IPS DF 4.7 (cell line): ENCODE results near the gene CYP26B1.

Experiments used
- DNase-seq: peaks from one replicate; pipeline ENCODE4 v3.0.0-alpha.2; 2013; ENCODE audit warnings: low spot score; ENCODE audit errors: extremely low read depth

Gene CYP26B1

DNA sequence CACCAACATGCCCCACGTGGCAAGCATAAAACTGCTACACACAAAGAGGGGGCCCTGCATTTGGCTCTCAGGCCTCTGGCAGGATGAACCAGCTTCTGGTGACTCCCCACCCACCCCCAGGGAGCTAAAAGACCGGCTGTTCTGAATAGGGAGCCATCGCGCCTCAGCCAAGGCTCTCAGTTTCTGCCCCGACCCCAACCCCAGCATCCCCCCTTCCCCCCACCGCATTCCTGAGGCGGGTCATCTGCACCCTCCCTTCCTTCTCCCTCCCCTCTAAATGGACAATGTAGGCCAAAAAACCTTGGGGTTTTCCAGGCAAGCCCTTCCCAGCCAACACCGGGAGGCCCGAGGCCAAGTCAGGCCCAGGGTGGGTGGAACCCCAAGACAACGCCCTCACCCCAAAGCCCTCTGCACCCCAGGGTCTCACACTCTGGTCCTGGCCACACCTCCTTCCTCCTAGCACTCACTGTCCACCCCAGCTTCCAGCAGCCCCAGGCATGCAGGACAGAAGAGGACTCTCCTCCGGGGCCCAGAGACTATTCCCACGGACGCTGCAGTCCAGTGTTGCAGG lies 5.7 kb downstream of the CYP26B1 start:
- no peak for DNase-seq

DNA sequence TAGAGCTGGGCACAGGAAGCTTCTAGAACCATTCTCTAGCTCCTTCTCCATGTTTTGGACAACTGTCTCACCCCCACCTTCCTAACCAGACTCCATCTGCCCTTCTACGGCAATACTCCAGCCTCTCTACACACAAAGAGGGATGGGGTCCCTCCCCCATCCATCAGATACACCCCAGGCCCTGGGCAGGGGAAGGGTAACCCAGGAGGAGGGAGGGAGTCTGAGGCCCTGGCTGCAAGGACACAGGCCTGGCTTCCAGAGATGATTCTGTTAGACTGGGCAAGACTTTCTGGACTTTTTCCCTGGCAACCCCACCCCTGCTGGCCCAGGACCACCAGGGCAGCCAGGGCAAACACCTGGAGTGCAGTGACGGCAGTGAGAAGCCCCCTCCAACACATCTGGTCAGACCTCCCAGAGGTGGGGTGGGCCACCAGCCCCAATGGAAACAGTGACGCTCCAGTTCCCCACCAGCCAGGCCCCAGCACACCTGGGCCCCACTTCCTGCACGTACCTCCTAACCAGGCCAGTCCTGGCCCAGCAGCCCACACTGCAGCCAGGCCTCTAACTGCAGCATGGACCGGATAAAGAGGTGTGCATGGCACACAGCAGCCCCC lies 6.5 kb downstream of the CYP26B1 start:
- no peak for DNase-seq

DNA sequence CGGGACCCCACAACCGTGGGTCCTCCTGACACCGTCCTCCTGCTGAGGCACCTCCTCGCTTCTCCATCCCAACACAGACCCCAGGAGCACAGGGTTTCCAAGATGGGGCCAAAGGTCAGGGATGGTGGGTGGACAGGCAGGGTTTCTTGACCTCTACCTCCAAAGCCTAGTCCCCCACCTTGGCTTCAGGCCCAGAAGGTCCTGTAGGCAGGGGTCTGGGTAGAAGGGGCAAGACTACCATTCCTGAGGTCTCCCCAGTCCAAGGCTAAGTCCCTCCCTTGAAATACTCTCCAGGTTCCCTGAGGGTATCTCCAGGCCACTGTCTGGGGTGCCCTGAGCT lies 7.1 kb downstream of the CYP26B1 start:
- DNase-seq, result no peak

DNA sequence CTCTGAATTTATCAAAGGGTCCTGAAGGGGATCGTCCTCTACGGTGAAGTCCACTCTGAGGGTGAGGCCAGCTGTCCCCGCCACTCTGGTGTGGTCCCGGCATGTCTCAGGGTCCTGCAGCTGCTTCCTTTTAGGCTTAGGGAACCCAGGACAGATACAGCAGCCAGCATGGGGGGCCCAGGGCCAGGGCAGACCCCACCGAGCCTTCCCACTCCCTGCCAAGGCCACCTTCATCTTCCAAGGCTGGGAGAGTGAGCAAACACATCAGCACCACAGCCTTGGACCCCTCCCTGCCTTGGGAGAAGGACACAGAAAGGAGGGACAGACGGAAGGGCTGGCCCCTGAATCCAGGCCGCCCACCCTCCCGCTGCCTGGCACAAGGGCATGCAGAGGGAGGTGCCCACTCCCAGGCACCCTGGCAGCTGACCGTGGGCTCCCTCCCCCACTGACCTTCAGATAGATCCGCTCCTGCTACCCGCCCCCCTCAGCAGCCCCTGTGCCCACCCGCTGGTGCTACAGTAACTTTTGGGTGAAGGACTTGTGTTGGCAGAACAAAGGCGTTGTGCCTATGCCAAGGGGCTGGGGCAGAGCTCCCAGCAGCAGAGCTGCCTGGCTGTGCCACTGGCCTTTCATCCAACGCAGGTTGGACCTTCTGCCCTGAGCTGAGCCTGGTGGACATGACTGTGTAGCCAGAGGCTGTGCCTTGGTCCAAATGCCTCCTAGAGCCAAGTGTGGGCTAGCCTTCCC lies 7.6 kb downstream of the CYP26B1 start:
- DNase-seq, result no peak

DNA sequence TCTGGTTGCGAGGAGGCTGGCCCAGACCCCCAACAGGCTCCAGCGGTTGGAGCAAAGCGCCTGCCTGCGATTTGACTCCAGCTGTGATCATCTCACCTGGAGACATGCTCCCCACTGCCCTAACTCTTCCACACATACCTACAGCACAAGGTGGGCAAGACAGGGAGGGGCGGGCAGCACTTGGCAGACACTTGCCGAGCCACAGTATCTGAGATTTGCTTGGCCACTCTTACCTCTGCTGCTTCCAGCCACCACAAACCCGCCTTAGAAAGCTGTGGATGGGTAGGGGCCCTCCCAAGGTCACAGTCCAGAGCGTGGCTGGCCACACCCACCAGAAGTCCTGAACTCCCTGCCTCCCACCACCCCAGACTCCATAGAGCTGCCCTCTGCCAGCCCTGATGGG lies 8.2 kb downstream of the CYP26B1 start:
- no peak for DNase-seq

DNA sequence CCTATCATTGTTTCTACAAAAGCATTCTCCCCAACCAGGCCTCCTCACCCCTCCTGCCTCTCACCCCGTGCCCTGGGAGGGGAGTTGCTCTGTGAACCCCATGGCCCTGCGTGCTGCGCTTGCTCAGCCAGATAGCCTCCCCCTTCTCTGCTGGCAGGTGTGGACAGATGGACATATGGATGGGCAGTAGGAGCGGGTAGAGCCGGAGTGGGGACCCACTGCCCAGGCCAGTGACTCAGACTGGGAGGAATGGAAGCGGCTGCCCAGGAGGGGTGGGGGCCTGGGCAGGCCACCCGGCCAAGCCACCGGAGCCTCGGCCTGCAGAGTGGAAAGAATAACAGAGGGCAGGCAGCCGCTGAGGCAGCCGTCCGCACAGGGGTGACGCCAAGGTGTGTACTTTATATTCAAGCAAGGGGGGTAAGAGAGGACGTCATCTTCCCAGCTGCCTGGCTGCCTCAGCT lies 8.7 kb downstream of the CYP26B1 start:
- DNase-seq, result no peak

DNA sequence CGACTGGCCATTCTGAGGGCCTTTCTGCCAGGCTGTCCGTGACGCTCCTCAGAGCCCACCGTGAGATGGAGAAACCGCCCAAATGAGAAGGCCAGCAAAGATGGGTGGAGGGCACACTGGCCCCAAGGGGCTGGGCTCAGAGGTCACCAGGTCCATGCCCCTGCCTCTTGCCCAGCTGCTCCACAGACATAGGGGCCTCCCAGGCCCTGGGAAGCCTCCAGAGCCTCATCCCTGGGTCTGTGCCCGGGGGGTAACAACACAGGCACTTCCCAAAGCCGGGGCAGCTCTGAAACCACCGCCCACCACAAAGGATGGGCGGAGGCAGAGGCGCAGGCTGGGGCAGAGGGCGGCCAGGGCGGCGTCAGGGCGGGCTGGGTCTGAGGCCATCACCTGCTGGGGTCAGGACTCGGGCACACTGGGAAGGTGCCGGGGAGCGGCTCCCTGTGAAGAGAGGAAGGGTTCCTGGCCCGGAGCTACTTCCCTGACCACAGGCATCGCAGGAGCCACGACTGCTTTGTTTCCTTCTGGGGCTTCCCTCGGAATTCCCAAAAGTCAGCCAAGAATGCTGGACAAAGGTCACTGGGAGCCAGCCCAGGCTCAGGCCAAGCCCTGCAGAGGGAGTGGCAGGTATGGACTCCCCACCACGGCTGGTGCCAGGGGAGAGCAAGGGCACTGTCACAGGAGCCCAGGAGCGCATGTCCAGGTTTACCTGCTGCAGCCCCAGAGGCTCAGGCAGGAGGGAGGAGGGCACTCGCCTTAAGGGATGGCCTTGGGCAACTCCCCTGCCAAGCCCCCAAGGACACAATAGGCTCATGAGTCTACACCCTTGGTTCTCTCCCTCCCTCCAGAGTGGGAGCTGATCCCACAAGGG lies 9.4 kb downstream of the CYP26B1 start:
- no peak for DNase-seq

DNA sequence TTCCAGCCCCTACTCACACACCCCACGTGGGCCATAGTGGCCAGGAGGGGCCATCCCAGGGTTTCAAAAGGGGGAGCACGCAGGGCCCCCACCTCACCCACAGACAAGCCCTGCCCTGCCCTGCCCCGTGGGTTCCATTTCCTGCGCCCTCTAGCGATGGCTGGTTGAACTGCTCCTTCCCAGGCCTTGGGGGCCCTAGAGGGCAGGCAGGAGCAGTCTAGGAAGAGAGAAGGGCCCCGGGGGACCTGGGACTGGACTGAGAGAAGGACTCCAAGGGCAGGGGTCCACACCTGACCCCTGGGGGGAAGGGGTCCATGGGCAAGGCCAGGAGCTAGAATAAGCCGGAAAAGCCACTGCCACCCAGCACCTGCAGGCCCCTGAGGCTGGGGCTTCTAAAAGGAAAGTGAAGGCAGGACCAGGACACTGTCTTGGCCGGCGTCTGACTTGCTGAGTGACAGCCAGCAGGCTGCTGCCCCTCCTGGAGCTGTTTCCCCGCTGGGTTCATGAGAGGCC lies 10.1 kb downstream of the CYP26B1 start:
- no peak for DNase-seq

DNA sequence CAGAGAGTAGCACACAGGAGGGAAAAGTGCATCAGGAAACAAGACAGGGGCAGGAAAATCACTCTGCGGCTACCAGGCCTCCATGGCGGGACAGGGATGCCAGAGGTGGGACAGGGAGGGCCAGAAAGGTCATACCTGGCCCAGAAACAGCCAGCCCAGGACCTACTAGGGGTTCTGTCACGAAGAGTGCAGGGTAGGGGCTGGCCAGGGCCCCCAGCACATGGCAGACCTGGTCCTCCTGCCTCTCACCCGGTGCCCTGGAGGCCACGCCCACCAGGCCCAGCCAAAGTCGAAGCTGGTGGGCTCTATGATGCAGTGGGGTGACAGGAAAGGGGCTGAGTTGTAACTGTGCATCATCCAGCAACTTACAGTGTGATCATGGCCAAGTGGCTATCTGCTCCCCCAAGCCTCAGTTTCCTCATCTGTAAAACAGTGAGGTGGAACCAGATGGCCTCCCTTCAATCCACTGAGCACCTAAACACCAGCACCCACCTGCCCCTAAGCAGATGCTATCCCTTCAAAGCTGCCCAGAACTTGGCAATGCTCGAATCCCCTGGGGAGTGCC lies 10.6 kb downstream of the CYP26B1 start:
- DNase-seq, result no peak

DNA sequence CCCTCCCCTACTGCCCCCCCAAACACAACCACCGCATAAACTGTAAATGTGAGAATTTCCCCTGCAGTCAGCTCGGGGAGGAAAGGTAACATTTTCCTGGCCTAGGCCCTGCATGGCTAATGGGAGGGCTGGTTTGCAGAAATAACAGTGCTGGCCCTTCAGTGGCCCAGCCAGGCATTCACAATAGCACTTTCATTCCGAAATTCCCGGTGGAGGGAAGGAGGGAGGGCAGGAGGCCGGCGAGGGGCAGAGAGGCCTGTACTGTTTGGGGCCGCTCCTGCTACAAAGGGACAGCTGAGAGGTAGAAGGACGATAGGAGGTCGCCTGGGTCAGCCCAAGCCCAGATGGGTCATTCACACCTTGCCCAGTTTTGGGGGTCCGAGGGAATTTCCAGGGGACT lies 11.3 kb downstream of the CYP26B1 start:
- DNase-seq, result no peak

DNA sequence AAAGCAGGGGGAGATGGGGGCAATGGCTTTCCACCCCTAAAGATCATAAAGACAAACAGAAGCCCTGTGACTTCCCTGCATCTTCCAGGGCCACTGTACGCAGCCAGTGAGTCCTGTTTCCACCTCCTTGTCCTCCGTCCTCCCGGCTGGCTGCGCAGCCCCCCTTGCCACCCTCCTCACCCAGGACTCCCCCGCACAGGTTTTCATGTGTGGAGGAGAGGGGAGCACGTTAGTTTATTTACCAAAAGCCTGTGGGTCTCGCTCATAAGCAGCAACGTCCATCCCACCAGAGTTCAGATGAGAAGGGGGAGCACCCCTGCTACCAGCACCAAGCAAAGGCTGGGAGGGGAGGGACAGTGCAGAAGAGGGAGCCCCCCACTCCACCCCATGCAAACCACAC lies 11.7 kb downstream of the CYP26B1 start:
- DNase-seq, result no peak

DNA sequence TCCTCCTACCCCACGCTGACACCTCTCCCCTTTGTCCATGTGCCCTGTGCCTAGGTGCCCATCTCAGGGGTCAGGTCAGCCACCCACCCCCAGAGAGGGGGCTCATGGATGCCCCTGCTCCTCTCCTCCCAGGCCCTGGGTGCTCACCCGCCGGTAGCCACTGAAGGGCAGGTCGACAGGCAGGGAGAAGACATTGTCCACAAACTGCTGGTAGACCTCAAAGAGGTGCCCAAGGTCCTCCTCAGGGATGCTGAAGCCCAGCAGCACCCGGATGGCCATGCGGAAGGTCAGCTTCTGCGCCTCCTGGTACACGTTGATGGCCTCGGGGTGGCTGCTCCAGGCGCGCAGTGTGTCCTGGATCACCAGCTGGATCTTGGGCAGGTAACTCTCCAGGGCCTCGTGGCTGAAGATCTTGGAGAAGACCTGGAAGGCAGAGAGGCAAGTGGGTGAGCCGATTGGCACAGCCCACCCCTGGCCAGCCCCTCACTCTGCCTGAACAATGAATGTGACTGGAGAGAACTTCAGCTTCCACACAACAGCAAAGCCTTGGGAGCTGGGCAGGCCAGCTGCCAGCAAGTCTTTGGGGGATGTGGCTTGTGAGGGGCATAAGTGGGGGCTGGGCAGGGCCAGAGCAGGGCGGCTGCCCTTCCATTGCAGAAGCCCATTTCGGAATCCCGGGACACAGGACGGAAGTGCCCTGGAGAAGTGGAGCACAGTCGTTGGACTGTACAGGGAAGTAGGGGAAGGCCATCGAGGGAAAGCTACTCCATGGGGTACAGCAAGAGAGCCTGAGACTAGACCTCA lies 12.5 kb downstream of the CYP26B1 start:
- no peak for DNase-seq

DNA sequence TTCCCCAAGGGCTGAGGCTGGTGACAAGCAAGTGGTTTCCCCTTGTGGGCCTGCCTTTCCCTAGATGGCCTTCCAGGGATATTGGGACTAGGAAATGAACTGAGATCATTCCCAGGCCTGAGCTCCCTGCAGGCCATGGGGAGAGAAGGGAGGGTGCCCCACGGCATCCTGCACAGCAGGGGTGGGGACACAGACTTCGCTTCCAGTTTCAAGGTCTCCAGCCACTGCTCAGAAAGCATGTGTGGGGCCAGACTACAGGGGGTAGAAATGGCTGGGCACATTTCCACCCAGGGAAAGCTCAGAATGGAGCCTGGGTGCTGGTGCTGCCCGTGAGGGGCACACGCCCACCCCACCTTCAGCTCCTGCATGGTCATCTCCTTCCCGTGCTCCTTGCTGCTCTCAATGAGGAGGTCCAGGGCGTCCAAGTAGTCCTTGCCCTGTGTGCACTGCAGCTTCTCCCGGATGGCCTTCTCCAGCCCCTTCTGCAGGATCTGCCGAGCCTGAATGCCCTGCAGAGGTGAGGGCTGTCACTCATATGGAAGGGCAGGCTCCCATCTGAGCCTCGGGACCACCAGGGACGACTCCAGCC lies 13.2 kb downstream of the CYP26B1 start:
- no peak for DNase-seq

DNA sequence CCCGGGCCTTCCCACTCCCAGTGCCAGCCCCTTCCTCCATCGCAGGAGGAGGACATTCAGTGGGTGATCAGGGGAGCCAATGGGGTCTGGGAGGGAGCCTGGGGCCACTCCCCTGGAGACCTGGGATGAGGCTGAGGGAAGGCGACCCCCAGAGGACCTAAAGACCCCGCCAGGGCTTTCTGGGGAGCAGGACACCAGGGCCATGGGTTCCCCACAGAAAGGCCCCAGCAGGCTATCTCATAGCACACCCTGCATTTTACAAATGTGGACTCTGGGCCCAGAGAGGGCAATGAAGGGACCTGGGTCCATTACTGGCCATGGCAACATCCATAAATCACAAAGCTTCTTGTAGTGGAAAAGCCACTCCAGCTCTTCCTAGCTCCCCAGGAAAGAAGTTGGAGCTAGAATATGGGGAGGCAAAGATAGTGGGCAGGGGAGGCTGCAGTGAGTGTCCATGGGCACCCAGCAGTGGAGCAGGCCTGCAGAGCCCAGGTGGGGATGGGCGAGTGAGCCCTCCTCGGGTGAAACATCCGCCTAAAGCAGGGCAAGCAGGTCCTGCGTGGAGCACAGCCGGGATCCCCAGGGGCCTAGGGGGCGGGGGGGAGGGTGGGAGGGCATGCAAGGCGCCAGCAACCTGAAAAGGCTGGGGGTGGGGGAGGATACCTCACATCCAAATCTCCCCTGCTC lies 13.8 kb downstream of the CYP26B1 start:
- DNase-seq, result no peak

DNA sequence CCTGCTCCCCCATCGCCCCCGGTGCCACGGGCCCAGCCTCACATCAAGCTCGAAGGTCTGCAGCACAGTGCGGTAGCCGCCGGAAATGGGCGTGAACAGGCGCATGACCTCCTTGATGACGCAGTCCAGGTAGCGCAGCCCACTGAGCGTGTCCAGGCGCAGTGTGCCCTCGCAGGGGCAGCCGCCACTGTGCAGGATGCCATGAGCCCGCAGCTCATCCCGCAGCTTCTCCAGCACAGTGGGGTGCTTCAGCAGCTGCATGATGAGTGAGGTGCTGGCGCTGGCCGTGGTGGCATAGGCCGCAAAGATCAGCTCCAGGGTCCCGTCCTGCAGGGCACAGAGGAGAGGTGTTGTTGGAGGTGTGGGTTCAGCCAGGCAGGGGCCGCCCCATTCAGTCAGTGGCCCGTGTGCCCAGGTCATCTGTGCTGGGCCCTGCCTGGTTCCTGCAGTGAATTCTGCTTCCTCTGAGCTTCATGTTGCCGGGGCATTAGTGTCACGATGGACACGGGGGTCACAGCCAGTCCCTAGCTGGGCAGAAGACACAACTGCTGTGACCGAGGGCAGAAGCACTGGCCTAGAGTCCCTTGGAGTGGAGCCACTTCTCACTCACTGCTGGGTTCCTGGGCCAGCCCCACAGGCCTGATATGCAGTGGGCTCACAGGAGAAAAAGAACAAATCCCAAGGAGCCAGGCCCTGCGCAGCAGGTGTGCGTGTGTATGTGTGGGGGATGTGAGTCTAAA lies 14.5 kb downstream of the CYP26B1 start:
- no peak for DNase-seq

DNA sequence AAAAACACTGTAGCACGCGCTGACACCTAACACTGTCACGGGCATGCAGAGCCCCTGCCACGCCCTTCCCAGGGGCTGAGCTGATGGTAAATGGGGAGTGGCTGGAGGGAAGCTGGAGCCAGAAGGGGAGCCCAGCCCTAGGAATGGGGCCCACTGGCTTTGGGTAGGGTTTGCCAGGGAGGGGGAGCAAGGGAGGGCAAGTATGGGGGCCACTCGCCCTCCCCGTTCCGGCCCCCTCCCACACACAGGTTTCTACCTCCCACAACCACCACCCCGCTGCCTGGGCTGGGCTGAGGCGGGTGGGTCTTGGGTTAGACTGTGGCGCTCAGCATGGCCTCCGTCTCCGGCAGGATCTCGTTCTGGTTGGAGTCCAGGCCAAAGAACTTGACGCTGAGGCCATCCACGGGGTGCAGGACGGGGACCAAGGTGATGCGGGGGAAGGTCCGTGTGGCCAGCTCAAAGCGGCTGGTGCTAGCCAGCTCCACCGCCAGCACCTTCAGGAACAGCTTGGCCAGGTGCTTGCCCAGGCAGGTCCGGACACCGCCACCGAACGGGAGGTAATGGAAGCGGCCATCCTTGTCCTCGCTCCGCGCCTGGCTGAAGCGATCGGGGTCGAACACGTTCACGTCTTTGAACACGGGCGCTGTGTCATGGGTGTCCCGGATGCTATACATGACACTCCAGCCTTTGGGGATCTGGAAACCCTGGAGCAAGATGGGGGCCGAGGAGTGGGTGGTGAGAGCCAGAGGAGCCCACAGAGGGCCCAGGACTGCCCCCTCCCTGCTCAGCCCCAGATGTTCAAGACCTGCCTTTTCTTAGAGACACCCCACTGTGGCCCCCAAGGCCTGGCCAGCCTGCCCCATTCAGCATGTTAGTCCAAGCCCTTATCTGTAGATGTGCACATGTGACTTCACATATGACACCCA lies 15.5 kb downstream of the CYP26B1 start:
- DNase-seq, result no peak

DNA sequence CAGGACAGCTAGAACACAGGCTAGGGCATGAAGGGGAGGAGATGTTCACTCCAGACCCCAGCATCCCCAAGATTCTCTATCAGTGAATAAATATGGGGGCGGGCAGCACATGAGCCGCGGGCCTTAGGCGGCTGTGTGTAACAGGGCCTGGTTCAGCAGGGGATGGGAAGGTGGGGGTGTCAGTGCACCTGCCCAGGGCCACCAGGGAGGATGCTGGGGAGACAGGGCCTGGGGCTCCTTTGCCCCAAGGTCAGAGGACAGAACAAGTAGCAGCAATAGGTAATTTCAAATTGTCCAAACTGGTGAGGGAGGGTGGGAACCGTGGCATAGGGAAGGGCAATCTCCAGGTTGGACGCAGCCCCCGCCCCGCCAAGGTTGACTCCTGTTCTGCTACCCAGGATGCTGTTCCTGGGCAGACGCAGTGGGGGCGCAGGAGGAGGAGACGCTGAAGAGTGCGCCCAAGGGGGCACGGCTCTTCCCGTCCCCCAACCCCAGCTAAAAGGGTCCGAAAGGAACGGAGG lies 16.2 kb downstream of the CYP26B1 start:
- no peak for DNase-seq
